Measurements from ENCODE around the gene CACNA2D1. TPM values are rescaled to one million over a fixed set of nuclear protein-coding genes. Genes with fewer than 3 reads are reported as not detected.
A peak's percentile ranks its signal among the peaks of the same experiment; 100 is the strongest.

Gene CACNA2D1
- total RNA-seq, 1 donor from 2014 or later, result 32.9 TPM

- peaks cover 5% of the 10 kb centered on the region for H3K9me3 Mint-ChIP-seq (ENCODE audit: low read depth)
- no peaks in the 10 kb centered on the region for H3K4me1 Mint-ChIP-seq (ENCODE audit: low read depth)
- no peak overlapping the region for H3K4me3 Mint-ChIP-seq (ENCODE audit: unreplicated experiment)
- no peaks in the 10 kb centered on the region for H3K27me3 Mint-ChIP-seq (ENCODE audit: low read depth)
- H3K27ac Mint-ChIP-seq (ENCODE audit: unreplicated experiment), result no peak overlapping the region
- no peaks in the 10 kb centered on the region for H3K36me3 Mint-ChIP-seq (ENCODE audit: low read depth)
- no peak for DNase-seq (ENCODE audit: low spot score)
- TF ChIP-seq CTCF (IDR thresholded peaks at IDR 0.05), result no peak
Observed at GRCh38 chr7:82209179-82209747, 234.3 kb downstream of the CACNA2D1 start.

- H3K27ac Mint-ChIP-seq (ENCODE audit: unreplicated experiment), result no peak overlapping the region
- no peak overlapping the region for H3K4me3 Mint-ChIP-seq (ENCODE audit: unreplicated experiment)
- H3K9me3 Mint-ChIP-seq (ENCODE audit: low read depth), result no peaks in the 10 kb centered on the region
- H3K27me3 Mint-ChIP-seq (ENCODE audit: low read depth), result no peaks in the 10 kb centered on the region
- no peaks in the 10 kb centered on the region for H3K4me1 Mint-ChIP-seq (ENCODE audit: low read depth)
- no peak for TF ChIP-seq CTCF (IDR thresholded peaks at IDR 0.05)
- no peaks in the 10 kb centered on the region for H3K36me3 Mint-ChIP-seq (ENCODE audit: low read depth)
- no peak for DNase-seq (ENCODE audit: low spot score)
Observed at GRCh38 chr7:82204694-82205093, 238.9 kb downstream of the CACNA2D1 start.

GRCh38 chr7:82202965-82203364 is 240.6 kb downstream of the CACNA2D1 start:
- Mint-ChIP-seq H3K9me3 (ENCODE audit: low read depth) (no peaks in the 10 kb centered on the region), H3K4me1 (ENCODE audit: low read depth) (no peaks in the 10 kb centered on the region)

DNA sequence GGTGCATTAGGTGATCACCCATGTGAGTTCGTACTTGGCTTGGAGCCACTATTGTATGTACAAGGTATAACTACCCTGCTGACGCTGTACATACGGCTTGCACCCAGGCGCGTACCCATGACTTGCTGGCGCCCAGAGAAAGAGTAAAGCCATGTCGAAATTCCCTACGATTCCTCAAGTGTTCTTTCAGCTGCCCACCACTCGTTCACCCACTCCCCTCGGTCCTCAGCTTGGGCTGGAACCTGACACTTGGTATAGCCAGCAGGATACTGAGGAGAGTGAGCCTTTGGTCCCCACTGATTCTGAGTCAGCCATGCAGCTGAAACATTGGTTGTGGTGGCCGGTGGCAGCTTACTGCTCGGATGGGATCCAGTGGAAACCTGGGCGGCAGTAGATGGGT is 241.5 kb downstream of the CACNA2D1 start:
- TF ChIP-seq CTCF (IDR thresholded peaks at IDR 0.05), result no peak
- H3K4me3 Mint-ChIP-seq (ENCODE audit: unreplicated experiment), result no peak overlapping the region
- no peaks in the 10 kb centered on the region for H3K9me3 Mint-ChIP-seq (ENCODE audit: low read depth)
- no peak overlapping the region for H3K27ac Mint-ChIP-seq (ENCODE audit: unreplicated experiment)
- DNase-seq (ENCODE audit: low spot score), result peak; percentile 60
- H3K27me3 Mint-ChIP-seq (ENCODE audit: low read depth), result no peaks in the 10 kb centered on the region
- no peaks in the 10 kb centered on the region for H3K4me1 Mint-ChIP-seq (ENCODE audit: low read depth)
- no peaks in the 10 kb centered on the region for H3K36me3 Mint-ChIP-seq (ENCODE audit: low read depth)

More at GRCh38 chr7:82202965-82203364, 240.6 kb downstream of the CACNA2D1 start:
- Mint-ChIP-seq H3K27ac (ENCODE audit: unreplicated experiment) (no peak overlapping the region), H3K27me3 (ENCODE audit: low read depth) (no peaks in the 10 kb centered on the region), H3K36me3 (ENCODE audit: low read depth) (no peaks in the 10 kb centered on the region), H3K4me3 (ENCODE audit: unreplicated experiment) (no peak overlapping the region)
- no peak for TF ChIP-seq CTCF (IDR thresholded peaks at IDR 0.05)
- DNase-seq (ENCODE audit: low spot score), result peak; percentile 50

- no peak overlapping the region for H3K27ac Mint-ChIP-seq (ENCODE audit: unreplicated experiment)
- no peak for TF ChIP-seq CTCF (IDR thresholded peaks at IDR 0.05)
- no peak overlapping the region for H3K4me3 Mint-ChIP-seq (ENCODE audit: unreplicated experiment)
- no peaks in the 10 kb centered on the region for H3K9me3 Mint-ChIP-seq (ENCODE audit: low read depth)
- H3K4me1 Mint-ChIP-seq (ENCODE audit: low read depth), result no peaks in the 10 kb centered on the region
- no peaks in the 10 kb centered on the region for H3K36me3 Mint-ChIP-seq (ENCODE audit: low read depth)
- no peak for DNase-seq (ENCODE audit: low spot score)
- H3K27me3 Mint-ChIP-seq (ENCODE audit: low read depth), result no peaks in the 10 kb centered on the region
Observed at GRCh38 chr7:82200601-82201000, 243.0 kb downstream of the CACNA2D1 start.
